ENCODE measurements around the gene SP4.

The SP4 gene

DNA sequence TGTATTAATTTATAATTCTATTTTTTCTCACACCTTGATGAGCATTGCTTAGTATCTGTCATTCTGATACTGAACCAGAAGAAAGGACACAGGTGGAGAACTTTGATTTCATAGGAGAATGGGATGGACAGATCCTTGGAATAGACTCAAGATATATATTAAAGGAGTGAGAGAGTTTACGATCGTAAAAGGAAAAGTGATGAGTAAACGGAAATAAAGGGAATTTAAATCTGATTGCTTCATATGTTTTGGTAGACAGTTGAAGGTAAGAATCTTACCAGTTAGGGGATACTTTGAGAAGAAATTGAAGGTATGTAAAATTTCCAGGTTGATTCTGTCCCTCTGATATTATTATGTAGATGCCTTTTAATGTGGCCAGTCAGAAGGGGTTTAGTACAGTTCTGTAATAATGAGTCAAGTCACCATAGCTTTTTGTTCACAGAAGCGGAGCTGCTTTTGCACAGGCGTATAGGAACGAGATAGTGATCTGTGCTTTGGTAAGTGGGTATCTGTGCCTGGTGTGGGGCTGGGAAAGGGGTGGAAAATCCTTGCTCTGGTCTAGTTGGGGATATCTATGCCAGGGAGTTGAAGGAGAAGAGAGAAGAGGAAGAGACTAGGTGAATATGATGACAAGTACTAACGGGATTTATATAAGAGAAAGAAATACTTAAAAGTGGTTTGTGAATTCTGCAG lies 15.4 kb downstream of the SP4 start:
- DNase-seq (ENCODE audit: low spot score), result no peak

DNA sequence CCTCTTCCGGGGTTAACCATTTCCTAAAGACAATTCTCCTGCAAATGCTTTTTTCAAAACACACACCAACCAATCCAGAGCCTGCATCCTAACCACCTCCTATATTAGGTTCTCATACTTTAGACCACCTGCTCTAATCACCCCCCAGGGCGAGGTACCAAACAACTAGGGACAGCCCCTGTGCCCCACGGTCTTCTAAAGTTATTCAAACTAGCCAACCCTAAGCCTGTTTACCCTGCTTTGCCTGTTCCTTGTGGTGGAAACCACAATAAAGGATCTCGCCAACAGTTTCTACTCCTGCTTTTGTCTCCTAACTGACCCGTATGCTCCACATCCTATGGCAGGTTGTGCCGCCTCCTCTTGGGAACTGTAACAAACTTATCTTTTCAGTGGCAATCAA lies 21.1 kb downstream of the SP4 start:
- no peak for DNase-seq (ENCODE audit: low spot score)

DNA sequence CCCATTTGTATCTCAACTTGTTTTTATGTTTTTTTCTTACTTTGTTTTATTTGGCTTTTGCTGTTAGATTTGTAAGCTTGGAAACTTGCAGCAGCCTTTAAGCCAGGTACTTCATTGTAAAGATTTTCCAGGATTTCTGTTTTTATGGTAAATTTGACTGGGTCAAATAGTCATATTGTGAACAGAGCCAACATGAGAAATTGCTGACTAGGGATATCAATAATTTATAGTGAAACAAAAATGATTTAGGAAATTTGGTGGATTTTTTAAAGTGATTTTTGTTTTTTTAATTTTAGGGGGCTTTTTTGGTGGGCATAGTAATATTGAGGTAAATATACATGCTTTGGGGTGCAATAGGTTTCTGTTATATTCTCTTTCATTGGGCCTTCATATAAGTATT lies 22.2 kb downstream of the SP4 start:
- DNase-seq (ENCODE audit: low spot score), result no peak

DNA sequence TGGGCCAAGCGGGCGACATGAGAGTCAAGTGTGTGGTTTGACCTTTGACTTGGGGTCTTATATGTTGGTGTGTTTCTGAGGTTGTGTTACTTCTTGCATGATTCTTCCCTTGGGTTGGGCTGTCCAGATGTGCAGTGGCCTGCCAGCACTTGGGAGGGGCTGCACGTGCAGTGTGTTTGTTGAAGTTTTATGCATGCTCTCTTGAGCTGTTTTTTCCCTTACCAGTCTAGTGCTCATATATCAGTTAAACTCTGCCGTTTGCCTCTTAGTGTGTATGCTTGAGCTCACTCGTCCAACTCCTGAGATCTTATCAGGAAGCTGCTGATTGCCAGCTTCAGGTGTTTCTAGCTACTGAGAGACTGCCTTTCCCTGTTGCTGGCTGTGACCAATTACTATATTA lies 23.1 kb downstream of the SP4 start:
- no peak for DNase-seq (ENCODE audit: low spot score)

- no peak for DNase-seq (ENCODE audit: low spot score)
These were observed 26.3 kb downstream of the SP4 start for GRCh38 chr7:21454182-21454581.

DNA sequence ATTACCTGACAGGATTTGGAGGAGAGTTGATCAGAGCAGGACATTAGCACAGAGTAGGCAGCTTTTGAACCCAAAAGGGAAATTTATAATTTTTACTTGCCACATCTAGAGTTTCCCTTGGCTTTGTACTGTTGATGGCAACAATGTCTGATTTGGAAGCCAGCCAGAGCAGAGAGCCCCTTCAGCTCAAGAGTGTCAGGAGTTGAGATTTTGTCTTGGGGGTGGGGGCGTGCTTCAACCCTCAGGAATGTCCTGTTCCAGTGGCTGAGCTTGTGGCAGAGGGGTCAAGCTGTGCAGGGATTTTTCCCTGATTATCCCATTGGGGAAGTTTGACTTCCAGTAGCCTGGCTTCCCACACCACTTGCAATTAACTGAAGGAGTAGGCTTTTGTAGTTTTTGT lies 27.0 kb downstream of the SP4 start:
- no peak for DNase-seq (ENCODE audit: low spot score)

DNA sequence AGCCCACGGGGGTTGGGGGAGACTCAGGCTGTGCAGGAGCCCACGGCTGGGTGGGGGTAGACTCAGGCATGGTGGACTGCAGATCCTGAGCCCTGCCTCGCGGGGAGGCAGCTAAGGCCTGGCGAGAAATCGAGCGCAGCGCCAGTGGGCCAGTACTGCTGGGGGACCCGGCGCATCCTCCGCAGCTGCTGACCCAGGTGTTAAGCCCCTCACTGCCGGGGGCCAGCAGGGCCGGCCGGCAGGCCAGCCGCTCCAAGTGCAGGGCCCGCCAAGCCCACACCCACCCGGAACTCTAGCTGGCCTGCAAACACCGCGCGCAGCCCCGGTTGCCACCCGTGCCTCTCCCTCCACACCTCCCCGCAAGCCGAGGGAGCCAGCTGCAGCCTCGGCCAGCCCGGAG lies 33.4 kb downstream of the SP4 start:
- no peak for DNase-seq (ENCODE audit: low spot score)

GRCh38 chr7:21462081-21462480 lies 34.2 kb downstream of the SP4 start:
- DNase-seq (ENCODE audit: low spot score), result no peak

DNA sequence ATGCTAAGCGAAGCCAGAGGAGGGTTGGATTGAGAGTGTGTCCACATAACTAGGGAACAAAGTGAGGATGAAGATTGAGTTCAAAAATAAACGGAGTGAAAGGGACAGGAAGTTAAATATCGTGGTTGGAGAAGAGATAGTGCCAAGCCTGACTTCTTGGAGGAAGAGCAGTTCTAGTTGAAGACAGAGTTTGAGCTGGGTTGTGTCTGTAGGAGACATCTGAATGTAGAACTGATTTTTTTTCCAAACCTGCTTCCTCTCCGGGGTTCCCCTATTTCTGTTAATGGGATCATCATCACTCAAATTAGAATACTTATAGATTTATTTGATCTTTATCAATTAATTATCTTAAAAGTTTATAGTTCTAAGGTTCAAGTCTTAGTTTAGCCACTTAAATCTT lies 35.6 kb downstream of the SP4 start:
- DNase-seq (ENCODE audit: low spot score), result no peak

- no peak for DNase-seq (ENCODE audit: low spot score)
These were observed 41.1 kb downstream of the SP4 start for GRCh38 chr7:21468969-21469368.

DNA sequence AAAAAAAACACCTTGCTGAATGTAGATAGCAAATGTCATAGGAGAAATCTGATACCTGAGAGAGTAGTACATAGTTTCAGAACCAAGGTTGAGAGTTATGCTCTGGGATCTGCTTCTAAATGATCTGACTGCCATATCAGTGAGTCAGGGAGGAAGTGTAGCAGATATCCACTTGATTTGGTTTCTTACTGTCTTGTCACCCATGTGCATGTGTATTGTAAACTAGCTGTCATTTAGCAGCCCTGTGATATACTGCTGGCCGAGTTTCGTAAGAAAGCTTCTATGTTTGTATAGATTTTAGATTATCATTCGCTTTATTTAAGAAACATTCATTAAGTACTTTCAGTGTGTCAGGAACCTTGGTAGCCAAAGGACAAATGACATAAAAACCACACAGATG lies 42.0 kb downstream of the SP4 start:
- no peak for DNase-seq (ENCODE audit: low spot score)

GRCh38 chr7:21472029-21472428 lies 44.1 kb downstream of the SP4 start:
- no peak for DNase-seq (ENCODE audit: low spot score)

GRCh38 chr7:21476429-21476828 lies 48.5 kb downstream of the SP4 start:
- DNase-seq (ENCODE audit: low spot score), result no peak

- no peak for DNase-seq (ENCODE audit: low spot score)
These were observed 53.0 kb downstream of the SP4 start for GRCh38 chr7:21480693-21481403.

- no peak for DNase-seq (ENCODE audit: low spot score)
These were observed 58.6 kb downstream of the SP4 start for GRCh38 chr7:21486511-21486910.

- DNase-seq (ENCODE audit: low spot score), result no peak
These were observed 67.8 kb downstream of the SP4 start for GRCh38 chr7:21495731-21496130.

DNA sequence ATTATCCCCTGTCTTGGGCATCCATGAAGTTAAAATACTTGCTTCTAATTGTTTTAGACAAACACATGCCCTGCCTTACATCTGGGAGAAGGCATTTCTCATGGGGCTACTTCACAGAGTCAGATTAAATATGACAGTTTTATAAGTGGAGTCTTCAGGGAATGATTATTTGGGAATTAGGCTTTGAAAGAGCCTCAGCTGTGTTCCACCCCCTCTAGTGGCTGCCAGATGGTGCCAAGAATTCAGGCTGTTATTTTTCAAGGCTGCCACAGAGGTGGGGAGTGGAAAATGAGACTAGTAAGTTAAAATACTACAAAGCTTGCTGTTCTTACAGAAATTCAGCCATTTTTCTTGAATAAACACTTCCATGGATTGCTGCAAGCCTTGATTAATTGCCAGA lies 69.2 kb downstream of the SP4 start:
- DNase-seq (ENCODE audit: low spot score), result no peak

DNA sequence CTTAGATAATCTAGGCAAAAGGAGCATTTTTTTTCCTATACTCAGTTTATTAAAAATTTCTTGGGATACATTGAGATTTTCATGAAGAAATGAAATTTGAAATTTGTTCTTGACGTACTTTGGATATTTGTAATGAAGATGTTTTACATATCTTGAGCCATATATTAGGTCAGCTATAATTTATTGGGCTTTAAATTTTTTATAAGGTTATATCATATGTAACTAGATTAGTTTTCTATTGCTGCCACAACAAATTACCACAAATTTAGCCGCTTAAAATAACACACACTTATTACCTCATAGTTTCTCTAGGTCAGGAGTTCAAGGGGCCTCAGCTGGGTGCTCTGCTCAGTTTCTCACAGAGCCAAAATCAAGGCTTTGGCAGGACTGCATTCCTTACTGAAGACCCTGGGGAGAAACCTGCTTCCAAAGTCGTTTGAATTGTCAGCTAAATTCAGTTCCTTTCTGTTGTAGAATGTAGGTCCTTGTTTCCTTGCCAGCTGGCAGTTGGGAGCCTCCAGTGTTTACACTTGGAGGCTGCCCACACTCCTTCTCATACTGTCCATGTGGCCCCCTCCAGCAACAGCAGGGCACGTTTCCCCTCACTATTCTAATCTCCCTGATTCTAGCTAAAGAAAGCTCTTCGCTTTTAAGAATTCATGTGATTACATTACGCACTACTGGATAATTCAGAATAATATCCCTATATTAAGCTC lies 72.4 kb downstream of the SP4 start:
- no peak for DNase-seq (ENCODE audit: low spot score)

DNA sequence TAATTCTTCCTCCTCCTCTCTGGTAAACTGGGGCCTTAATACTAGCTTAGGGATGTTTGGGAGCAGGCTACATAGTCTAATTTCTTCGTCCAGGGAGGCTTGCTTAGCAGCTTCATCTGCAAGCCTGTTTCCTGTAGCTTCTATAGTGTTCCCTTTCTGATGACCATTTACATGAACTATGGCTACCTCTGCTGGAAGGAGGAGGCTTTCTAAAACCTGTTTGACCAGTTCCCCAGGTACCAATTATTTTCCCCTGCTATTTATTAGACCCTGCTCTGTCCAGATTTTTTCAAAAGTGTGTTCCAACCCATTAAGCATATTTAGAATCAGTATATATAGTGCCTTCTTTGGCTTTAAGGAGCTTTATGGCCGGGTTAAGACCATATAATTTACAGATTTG lies 76.1 kb downstream of the SP4 start:
- no peak for DNase-seq (ENCODE audit: low spot score)

DNA sequence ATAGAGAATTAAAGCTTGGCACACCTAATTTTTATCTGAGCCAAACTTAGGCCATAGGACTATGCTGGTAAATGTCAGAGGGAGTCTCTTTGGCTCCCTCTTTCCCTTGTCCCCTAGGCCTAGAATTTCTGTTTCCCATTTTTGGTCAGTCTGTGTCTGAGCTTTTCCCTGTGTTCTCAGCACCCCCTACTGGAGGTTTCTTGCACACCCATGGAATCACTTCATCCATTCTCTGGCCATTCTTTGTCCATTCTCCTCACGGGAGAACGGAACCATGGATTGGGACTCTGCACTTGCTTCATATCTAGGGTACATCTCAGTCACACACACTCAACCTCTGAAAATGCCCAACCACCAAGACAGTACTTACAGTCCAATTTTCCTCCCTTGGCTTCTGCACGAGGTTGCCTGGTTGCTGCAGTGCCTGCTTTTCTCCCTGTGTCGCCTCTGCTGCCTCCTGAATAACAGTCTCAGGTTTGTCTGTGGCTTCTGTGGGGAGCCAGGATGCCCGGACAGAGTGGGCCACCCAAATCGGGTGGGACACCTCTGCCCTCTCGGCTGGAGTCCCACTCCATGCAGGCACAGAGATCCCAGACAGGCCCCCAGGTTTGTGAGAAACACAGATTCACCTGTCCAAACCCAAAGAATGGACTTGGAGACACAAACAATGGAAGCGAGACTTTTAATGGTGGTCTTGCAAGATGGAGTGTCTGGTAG lies 79.9 kb downstream of the SP4 start:
- DNase-seq (ENCODE audit: low spot score), result peak; percentile 73

GRCh38 chr7:21508538-21508937 lies 80.7 kb downstream of the SP4 start:
- DNase-seq (ENCODE audit: low spot score), result no peak

DNA sequence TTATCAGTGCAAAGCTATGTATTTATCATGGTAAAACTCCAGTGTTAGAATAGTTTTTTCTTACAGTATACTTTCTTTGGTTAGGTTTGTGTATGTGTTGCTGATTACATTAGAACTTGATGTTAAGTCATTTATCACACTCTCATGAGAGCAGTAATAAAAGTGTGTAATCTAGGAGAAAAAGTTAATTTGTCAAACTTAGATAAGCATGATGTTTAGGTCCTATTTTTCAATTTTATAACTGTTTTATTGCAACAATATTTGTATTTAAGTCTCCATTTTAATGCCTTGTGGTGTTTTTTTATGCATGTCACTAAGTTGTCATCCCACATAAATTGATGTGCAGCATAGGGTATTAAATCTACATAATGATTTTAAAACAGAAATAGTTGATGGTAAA lies 86.2 kb downstream of the SP4 start:
- DNase-seq (ENCODE audit: low spot score), result no peak

- DNase-seq (ENCODE audit: low spot score), result no peak
These were observed 96.8 kb downstream of the SP4 start for GRCh38 chr7:21524680-21525079.
